ENCODE data around the gene XRCC5.

- no peak for TF ChIP-seq ZNF70 (CRISPR knock-in tag; IDR thresholded peaks at IDR 0.05)
- TF ChIP-seq ZFP3 (CRISPR knock-in tag; IDR thresholded peaks at IDR 0.05): no peak
- no peak for TF ChIP-seq PATZ1 (CRISPR knock-in tag; IDR thresholded peaks at IDR 0.05; ENCODE audit: borderline replicate concordance)
- TF ChIP-seq TCF4 (CRISPR knock-in tag; IDR thresholded peaks at IDR 0.05; ENCODE audit: borderline replicate concordance): no peak
- no peak for TF ChIP-seq CREB5 (CRISPR knock-in tag; IDR thresholded peaks at IDR 0.05; ENCODE audit: low read depth)
- no peak for TF ChIP-seq TOX (CRISPR knock-in tag; IDR thresholded peaks at IDR 0.05; ENCODE audit: borderline replicate concordance)
- no peak for TF ChIP-seq ISL1 (CRISPR knock-in tag; IDR thresholded peaks at IDR 0.05)
- TF ChIP-seq POU6F1 (CRISPR knock-in tag; IDR thresholded peaks at IDR 0.05; ENCODE audit: borderline replicate concordance, low read depth): no peak
- TF ChIP-seq RARB (CRISPR knock-in tag; IDR thresholded peaks at IDR 0.05): no peak
- TF ChIP-seq ZNF8 (CRISPR knock-in tag; IDR thresholded peaks at IDR 0.05): no peak
- TF ChIP-seq ZC3H10 (CRISPR knock-in tag; IDR thresholded peaks at IDR 0.05): no peak
- no peak for TF ChIP-seq ESRRG (CRISPR knock-in tag; IDR thresholded peaks at IDR 0.05)
- TF ChIP-seq ZNF565 (CRISPR knock-in tag; conservative IDR thresholded peaks at IDR 0.05; ENCODE audit: low read depth): no peak
- no peak for TF ChIP-seq ARNTL (CRISPR knock-in tag; IDR thresholded peaks at IDR 0.05; ENCODE audit: borderline replicate concordance, low read depth)
These were observed 26.3 kb upstream of the XRCC5 start for GRCh38 chr2:216082805-216083204.
